DMS 273 treated with DMSO at 0.1 percent for 48 hours (cell line): ENCODE results near the gene ZKSCAN8.
A peak's percentile ranks its signal among the peaks of the same experiment; 100 is the strongest.

Experiments used
- DNase-seq: peaks from one replicate; lab custom pipeline; 2025; lab: John Stamatoyannopoulos, UW

Gene ZKSCAN8

GRCh38 chr6:28139860-28140543 is 1.7 kb upstream of the ZKSCAN8 start:
- no peak for DNase-seq

- no peak for DNase-seq
Observed at GRCh38 chr6:28140616-28141015, 1.1 kb upstream of the ZKSCAN8 start.

- DNase-seq, result no peak
Observed at GRCh38 chr6:28142446-28142845, 763 bp downstream of the ZKSCAN8 start.

GRCh38 chr6:28145231-28145630 is 3.5 kb downstream of the ZKSCAN8 start:
- DNase-seq, result no peak

GRCh38 chr6:28152531-28152930 is 10.8 kb downstream of the ZKSCAN8 start:
- no peak for DNase-seq

GRCh38 chr6:28153546-28153945 is 11.9 kb downstream of the ZKSCAN8 start:
- no peak for DNase-seq

- DNase-seq, result no peak
Observed at GRCh38 chr6:28154357-28154756, 12.7 kb downstream of the ZKSCAN8 start.

GRCh38 chr6:28158318-28158717 is 16.6 kb downstream of the ZKSCAN8 start:
- DNase-seq, result no peak

GRCh38 chr6:28159029-28159607 is 17.4 kb downstream of the ZKSCAN8 start:
- no peak for DNase-seq

- no peak for DNase-seq
Observed at GRCh38 chr6:28160233-28160632, 18.6 kb downstream of the ZKSCAN8 start.

GRCh38 chr6:28161410-28162079 is 19.9 kb downstream of the ZKSCAN8 start:
- peak; percentile 6 for DNase-seq

GRCh38 chr6:28165563-28165962 is 23.9 kb downstream of the ZKSCAN8 start:
- DNase-seq, result no peak

- DNase-seq, result no peak
Observed at GRCh38 chr6:28167068-28167467, 25.4 kb downstream of the ZKSCAN8 start.

- no peak for DNase-seq
Observed at GRCh38 chr6:28167926-28168325, 26.2 kb downstream of the ZKSCAN8 start.

- no peak for DNase-seq
Observed at GRCh38 chr6:28171271-28171670, 29.6 kb downstream of the ZKSCAN8 start.

- DNase-seq, result no peak
Observed at GRCh38 chr6:28172006-28172405, 30.3 kb downstream of the ZKSCAN8 start.

GRCh38 chr6:28176373-28176772 is 34.7 kb downstream of the ZKSCAN8 start:
- DNase-seq, result no peak

GRCh38 chr6:28182255-28182654 is 40.6 kb downstream of the ZKSCAN8 start:
- no peak for DNase-seq

- DNase-seq, result no peak
Observed at GRCh38 chr6:28188111-28188979, 46.7 kb downstream of the ZKSCAN8 start.

GRCh38 chr6:28200020-28200419 is 58.3 kb downstream of the ZKSCAN8 start:
- DNase-seq, result no peak

- DNase-seq, result no peak
Observed at GRCh38 chr6:28203201-28203600, 61.5 kb downstream of the ZKSCAN8 start.

GRCh38 chr6:28205879-28206278 is 64.2 kb downstream of the ZKSCAN8 start:
- DNase-seq, result no peak
